ENCODE data around the gene RUNDC3A.

Gene RUNDC3A

DNA sequence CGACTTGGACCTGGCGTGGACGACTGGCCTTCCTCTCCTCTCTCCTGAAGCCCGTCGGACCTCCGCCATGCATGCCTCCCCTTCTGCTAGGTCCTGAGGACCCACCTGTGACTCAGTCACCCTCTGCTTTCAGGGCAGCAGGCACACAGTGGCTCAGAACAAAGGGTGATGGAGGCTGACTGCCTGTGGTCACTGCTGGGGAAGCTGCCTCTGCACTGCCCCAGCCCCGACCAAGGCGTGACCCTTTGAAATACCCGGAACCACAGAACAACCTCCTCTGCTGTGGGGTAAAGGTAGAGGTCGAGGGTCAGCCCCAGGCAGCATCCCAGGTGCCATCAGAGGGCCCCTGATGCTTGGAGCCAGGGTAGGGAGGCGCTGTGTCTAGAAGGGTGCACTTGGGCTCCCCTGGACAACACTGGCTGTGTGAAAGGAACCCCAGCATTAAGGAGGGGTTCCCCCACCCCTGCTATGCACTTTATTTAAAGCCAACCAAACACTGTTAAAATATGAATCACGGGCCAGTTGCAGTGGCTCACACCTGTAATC, 27.9 kb upstream of the RUNDC3A start (continued):
- no peak for TF ChIP-seq MZF1 (tag by site-specific recombination; IDR thresholded peaks at IDR 0.05; ENCODE audit: borderline replicate concordance)
- no peak for TF ChIP-seq ZFP37 (tag by site-specific recombination; IDR thresholded peaks at IDR 0.05)
- no peak for TF ChIP-seq FEZF1 (tag by site-specific recombination; IDR thresholded peaks at IDR 0.05)
- no peak for TF ChIP-seq ZNF138 (tag by site-specific recombination; IDR thresholded peaks at IDR 0.05; ENCODE audit: borderline replicate concordance)
- no peak for TF ChIP-seq KLF7 (tag by site-specific recombination; IDR thresholded peaks at IDR 0.05; ENCODE audit: borderline replicate concordance)
- no peak for TF ChIP-seq ZNF585B (tag by site-specific recombination; IDR thresholded peaks at IDR 0.05)
- TF ChIP-seq ZBTB17 (tag by site-specific recombination; IDR thresholded peaks at IDR 0.05) = no peak

DNA sequence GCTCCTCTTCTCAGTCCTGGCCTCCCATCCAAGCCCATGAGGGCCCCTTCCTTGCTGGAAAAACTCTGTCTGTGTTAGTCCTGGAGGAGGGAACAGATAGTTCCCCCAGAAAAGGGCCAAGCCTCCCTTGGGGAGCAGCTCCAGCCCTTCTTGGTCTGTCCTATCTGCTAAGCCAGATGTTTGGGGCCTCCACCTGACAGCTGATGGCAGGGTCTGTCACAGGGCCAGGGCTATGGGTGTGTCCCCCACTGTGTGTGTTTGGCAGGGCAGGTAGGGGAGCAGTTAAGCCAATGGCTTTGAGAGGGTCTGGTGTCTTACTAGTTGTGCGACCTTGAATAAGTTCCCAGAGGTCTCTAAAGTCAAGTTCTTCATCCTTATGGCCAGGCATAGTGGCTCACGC, 26.8 kb upstream of the RUNDC3A start:
- no peak for TF ChIP-seq ZBTB7A (tag by site-specific recombination; IDR thresholded peaks at IDR 0.05; ENCODE audit: low read depth)
- TF ChIP-seq ZNF548 (tag by site-specific recombination; IDR thresholded peaks at IDR 0.05) = no peak
- TF ChIP-seq, protein P1, sequence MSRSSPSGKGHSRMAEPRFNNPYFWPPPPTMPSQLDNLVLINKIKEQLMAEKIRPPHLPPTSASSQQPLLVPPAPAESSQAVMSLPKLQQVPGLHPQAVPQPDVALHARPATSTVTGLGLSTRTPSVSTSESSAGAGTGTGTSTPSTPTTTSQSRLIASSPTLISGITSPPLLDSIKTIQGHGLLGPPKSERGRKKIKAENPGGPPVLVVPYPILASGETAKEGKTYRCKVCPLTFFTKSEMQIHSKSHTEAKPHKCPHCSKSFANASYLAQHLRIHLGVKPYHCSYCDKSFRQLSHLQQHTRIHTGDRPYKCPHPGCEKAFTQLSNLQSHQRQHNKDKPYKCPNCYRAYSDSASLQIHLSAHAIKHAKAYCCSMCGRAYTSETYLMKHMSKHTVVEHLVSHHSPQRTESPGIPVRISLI (tag by site-specific recombination; IDR thresholded peaks at IDR 0.05) = no peak
- no peak for TF ChIP-seq OVOL3 (tag by site-specific recombination; IDR thresholded peaks at IDR 0.05)
- TF ChIP-seq ZNF792 (tag by site-specific recombination; IDR thresholded peaks at IDR 0.05) = no peak
- TF ChIP-seq, protein P2, sequence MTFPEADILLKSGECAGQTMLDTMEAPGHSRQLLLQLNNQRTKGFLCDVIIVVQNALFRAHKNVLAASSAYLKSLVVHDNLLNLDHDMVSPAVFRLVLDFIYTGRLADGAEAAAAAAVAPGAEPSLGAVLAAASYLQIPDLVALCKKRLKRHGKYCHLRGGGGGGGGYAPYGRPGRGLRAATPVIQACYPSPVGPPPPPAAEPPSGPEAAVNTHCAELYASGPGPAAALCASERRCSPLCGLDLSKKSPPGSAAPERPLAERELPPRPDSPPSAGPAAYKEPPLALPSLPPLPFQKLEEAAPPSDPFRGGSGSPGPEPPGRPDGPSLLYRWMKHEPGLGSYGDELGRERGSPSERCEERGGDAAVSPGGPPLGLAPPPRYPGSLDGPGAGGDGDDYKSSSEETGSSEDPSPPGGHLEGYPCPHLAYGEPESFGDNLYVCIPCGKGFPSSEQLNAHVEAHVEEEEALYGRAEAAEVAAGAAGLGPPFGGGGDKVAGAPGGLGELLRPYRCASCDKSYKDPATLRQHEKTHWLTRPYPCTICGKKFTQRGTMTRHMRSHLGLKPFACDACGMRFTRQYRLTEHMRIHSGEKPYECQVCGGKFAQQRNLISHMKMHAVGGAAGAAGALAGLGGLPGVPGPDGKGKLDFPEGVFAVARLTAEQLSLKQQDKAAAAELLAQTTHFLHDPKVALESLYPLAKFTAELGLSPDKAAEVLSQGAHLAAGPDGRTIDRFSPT (tag by site-specific recombination; IDR thresholded peaks at IDR 0.05) = no peak
- no peak for TF ChIP-seq ZNF544 (tag by site-specific recombination; IDR thresholded peaks at IDR 0.05)
- TF ChIP-seq ZNF596 (tag by site-specific recombination; IDR thresholded peaks at IDR 0.05) = no peak
- no peak for TF ChIP-seq KLF1 (tag by site-specific recombination; IDR thresholded peaks at IDR 0.05)
- TF ChIP-seq ZSCAN30 (tag by site-specific recombination; IDR thresholded peaks at IDR 0.05) = no peak
- no peak for TF ChIP-seq ZNF830 (tag by site-specific recombination; IDR thresholded peaks at IDR 0.05; ENCODE audit: low read depth)
- no peak for TF ChIP-seq ZNF473 (tag by site-specific recombination; IDR thresholded peaks at IDR 0.05)
- ChIA-PET POLR2A (interaction anchor here (0.7 kb wide), 1 partner anchor 67 kb away, joined by 5 read pairs; no protein-coding TSS in a partner anchor), CTCF (interaction anchor here (0.8 kb wide), 1 partner anchor 64 kb away, joined by 4 read pairs; no protein-coding TSS in a partner anchor)

DNA sequence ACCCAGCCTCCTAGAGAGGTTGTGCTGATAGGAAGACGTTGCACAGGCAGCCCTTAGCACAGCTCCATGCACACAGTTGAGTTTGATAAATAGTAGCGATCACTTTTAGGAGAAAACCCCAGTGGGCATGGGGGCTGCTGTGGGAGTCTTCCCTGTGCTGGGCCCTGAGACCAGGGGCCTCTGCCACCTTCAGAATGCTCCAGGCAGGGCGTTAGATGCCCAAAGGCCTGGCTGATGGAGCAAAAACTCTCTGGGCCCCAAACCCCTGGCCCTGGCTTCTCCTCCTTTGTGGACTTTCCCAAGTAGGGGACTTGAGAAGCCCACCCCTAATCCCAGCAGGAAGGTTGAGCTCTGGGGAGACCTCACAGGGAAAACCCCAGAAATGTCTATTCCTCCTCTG, 26.1 kb upstream of the RUNDC3A start:
- POLR2A ChIA-PET = interaction anchor here (0.6 to 0.7 kb wide), 2 partner anchors 67 to 96 kb away, joined by 5 read pairs; no protein-coding TSS in a partner anchor
- no peak overlapping the region for H3K27ac ChIP-seq (ENCODE audit: extremely low read depth, low read depth, low read length)
- TF ChIP-seq, protein P3, sequence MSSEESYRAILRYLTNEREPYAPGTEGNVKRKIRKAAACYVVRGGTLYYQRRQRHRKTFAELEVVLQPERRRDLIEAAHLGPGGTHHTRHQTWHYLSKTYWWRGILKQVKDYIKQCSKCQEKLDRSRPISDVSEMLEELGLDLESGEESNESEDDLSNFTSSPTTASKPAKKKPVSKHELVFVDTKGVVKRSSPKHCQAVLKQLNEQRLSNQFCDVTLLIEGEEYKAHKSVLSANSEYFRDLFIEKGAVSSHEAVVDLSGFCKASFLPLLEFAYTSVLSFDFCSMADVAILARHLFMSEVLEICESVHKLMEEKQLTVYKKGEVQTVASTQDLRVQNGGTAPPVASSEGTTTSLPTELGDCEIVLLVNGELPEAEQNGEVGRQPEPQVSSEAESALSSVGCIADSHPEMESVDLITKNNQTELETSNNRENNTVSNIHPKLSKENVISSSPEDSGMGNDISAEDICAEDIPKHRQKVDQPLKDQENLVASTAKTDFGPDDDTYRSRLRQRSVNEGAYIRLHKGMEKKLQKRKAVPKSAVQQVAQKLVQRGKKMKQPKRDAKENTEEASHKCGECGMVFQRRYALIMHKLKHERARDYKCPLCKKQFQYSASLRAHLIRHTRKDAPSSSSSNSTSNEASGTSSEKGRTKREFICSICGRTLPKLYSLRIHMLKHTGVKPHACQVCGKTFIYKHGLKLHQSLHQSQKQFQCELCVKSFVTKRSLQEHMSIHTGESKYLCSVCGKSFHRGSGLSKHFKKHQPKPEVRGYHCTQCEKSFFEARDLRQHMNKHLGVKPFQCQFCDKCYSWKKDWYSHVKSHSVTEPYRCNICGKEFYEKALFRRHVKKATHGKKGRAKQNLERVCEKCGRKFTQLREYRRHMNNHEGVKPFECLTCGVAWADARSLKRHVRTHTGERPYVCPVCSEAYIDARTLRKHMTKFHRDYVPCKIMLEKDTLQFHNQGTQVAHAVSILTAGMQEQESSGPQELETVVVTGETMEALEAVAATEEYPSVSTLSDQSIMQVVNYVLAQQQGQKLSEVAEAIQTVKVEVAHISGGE (tag by site-specific recombination; conservative IDR thresholded peaks at IDR 0.05; ENCODE audit: low read depth) = no peak
- TF ChIP-seq, protein P4, sequence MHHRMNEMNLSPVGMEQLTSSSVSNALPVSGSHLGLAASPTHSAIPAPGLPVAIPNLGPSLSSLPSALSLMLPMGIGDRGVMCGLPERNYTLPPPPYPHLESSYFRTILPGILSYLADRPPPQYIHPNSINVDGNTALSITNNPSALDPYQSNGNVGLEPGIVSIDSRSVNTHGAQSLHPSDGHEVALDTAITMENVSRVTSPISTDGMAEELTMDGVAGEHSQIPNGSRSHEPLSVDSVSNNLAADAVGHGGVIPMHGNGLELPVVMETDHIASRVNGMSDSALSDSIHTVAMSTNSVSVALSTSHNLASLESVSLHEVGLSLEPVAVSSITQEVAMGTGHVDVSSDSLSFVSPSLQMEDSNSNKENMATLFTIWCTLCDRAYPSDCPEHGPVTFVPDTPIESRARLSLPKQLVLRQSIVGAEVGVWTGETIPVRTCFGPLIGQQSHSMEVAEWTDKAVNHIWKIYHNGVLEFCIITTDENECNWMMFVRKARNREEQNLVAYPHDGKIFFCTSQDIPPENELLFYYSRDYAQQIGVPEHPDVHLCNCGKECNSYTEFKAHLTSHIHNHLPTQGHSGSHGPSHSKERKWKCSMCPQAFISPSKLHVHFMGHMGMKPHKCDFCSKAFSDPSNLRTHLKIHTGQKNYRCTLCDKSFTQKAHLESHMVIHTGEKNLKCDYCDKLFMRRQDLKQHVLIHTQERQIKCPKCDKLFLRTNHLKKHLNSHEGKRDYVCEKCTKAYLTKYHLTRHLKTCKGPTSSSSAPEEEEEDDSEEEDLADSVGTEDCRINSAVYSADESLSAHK (tag by site-specific recombination; IDR thresholded peaks at IDR 0.05) = no peak
- no peak for TF ChIP-seq KLF7 (tag by site-specific recombination; IDR thresholded peaks at IDR 0.05; ENCODE audit: borderline replicate concordance)
- TF ChIP-seq ZNF140 (tag by site-specific recombination; IDR thresholded peaks at IDR 0.05) = no peak
- TF ChIP-seq ZNF10 (tag by site-specific recombination; IDR thresholded peaks at IDR 0.05) = no peak
- no peak for TF ChIP-seq GLIS2 (tag by site-specific recombination; IDR thresholded peaks at IDR 0.05)

More for the DNA sequence above, 26.8 kb upstream of the RUNDC3A start:
- no peaks in the 10 kb centered on the region for H3K4me1 ChIP-seq (ENCODE audit: control insufficient read depth, insufficient read depth, low read length)
- H3K4me3 ChIP-seq (ENCODE audit: low read depth, low read length) = no peak overlapping the region
- no peak overlapping the region for H3K27ac ChIP-seq (ENCODE audit: extremely low read depth, low read depth, low read length)
- H3K9me3 ChIP-seq (ENCODE audit: control insufficient read depth, insufficient read depth, low read depth, low read length) = no peaks in the 10 kb centered on the region
- no peaks in the 10 kb centered on the region for H3K36me3 ChIP-seq (ENCODE audit: control insufficient read depth in 2 of 2, insufficient read depth in 1 of 2, low read length in 2 of 2)

More for the DNA sequence above, 26.1 kb upstream of the RUNDC3A start:
- CTCF ChIA-PET = interaction anchor here (0.8 kb wide), 1 partner anchor 65 kb away, joined by 4 read pairs; no protein-coding TSS in a partner anchor
- Histone ChIP-seq H3K4me1 (ENCODE audit: control insufficient read depth, insufficient read depth, low read length) (no peaks in the 10 kb centered on the region), H3K36me3 (ENCODE audit: control insufficient read depth in 2 of 2, insufficient read depth in 1 of 2, low read length in 2 of 2) (no peaks in the 10 kb centered on the region), H3K4me3 (ENCODE audit: low read depth, low read length) (no peak overlapping the region), H3K9me3 (ENCODE audit: control insufficient read depth, insufficient read depth, low read depth, low read length) (no peaks in the 10 kb centered on the region)
